HEK293 (cell line): ENCODE measurements around the gene NOA1.

Experiments used
- CTCF ChIA-PET: fragments of 350-600 bp; formaldehyde crosslinking; extraction: SDS; loops from one replicate; lab custom pipeline; 2021; ENCODE audit warnings: antibody characterized with exemption; lab: Yijun Ruan, JAX
- POLR2A ChIA-PET: fragments of 300-600 bp; formaldehyde crosslinking; extraction: SDS; loops from one replicate; lab custom pipeline; 2020; ENCODE audit warnings: antibody characterized with exemption, inconsistent platforms; lab: Yijun Ruan, JAX
- H3K27ac ChIP-seq: fragments of 200-500 bp; sonication (Bioruptor generic); 2 replicates; pipeline ENCODE4 v1.5.1; 2014; ENCODE audit warnings: low read depth, low read length, control low read depth, inconsistent platforms; ENCODE audit errors: extremely low read depth
- H3K36me3 ChIP-seq, 2 experiments: fragments of 200-500 bp in 1 of 2; sonication (Bioruptor generic) in 1 of 2; 1 replicate in 1 of 2; 2 replicates in 1 of 2; pipeline ENCODE4 v1.5.1; 2014 to 2017; ENCODE audit warnings: inconsistent platforms in 2 of 2, low read length in 2 of 2; ENCODE audit not compliant: control insufficient read depth in 2 of 2, insufficient read depth in 1 of 2
- H3K4me1 ChIP-seq: fragments of 200-500 bp; sonication (Bioruptor generic); 2 replicates; pipeline ENCODE4 v1.5.1; 2014; ENCODE audit warnings: mild to moderate bottlenecking, low read length, inconsistent platforms; ENCODE audit not compliant: control insufficient read depth, insufficient read depth
- H3K4me3 ChIP-seq: 2 replicates; pipeline ENCODE4 v1.5.1; 2011; ENCODE audit warnings: low read depth, mild to moderate bottlenecking, control low read depth, low read length, moderate library complexity
- H3K9me3 ChIP-seq: fragments of 200-500 bp; sonication (Bioruptor generic); 2 replicates; pipeline ENCODE4 v1.5.1; 2014; ENCODE audit warnings: low read depth, low read length, inconsistent platforms; ENCODE audit not compliant: control insufficient read depth, insufficient read depth
- INSM2 ChIP-seq: fragments of 450-650 bp; formaldehyde crosslinking; IDR thresholded peaks from 2 replicates; pipeline ENCODE4 v1.5.1; 2016; ENCODE audit warnings: missing biosample characterization, missing genetic modification characterization
- PATZ1 ChIP-seq: fragments of 450-650 bp; formaldehyde crosslinking; IDR thresholded peaks from 2 replicates; pipeline ENCODE4 v1.5.1; 2016; ENCODE audit warnings: missing biosample characterization, missing genetic modification characterization
- PRDM6 ChIP-seq: fragments of 450-650 bp; formaldehyde crosslinking; IDR thresholded peaks from 2 replicates; pipeline ENCODE4 v1.5.1; 2017; ENCODE audit warnings: missing biosample characterization, missing genetic modification characterization
- REPIN1 ChIP-seq: fragments of 450-650 bp; formaldehyde crosslinking; IDR thresholded peaks from 2 replicates; pipeline ENCODE4 v1.5.1; 2017; ENCODE audit warnings: missing biosample characterization, missing genetic modification characterization, low read depth
- SP3 ChIP-seq: fragments of 450-650 bp; formaldehyde crosslinking; IDR thresholded peaks from 2 replicates; pipeline ENCODE4 v1.5.1; 2016; ENCODE audit warnings: missing biosample characterization, missing genetic modification characterization
- ZBTB10 ChIP-seq: fragments of 450-650 bp; formaldehyde crosslinking; IDR thresholded peaks from 2 replicates; pipeline ENCODE4 v1.5.1; 2016; ENCODE audit warnings: missing biosample characterization, missing genetic modification characterization
- ZBTB17 ChIP-seq: fragments of 450-650 bp; formaldehyde crosslinking; IDR thresholded peaks from 2 replicates; pipeline ENCODE4 v1.5.1; 2016; ENCODE audit warnings: missing biosample characterization, missing genetic modification characterization
- ZIC2 ChIP-seq: fragments of 450-650 bp; formaldehyde crosslinking; IDR thresholded peaks from 2 replicates; pipeline ENCODE4 v1.5.1; 2016; ENCODE audit warnings: missing biosample characterization, missing genetic modification characterization
- ZNF112 ChIP-seq: fragments of 450-650 bp; formaldehyde crosslinking; IDR thresholded peaks from 2 replicates; pipeline ENCODE4 v1.5.0; 2017; ENCODE audit warnings: missing biosample characterization, missing genetic modification characterization
- ZNF146 ChIP-seq: fragments of 450-650 bp; formaldehyde crosslinking; IDR thresholded peaks from 2 replicates; pipeline ENCODE4 v1.5.1; 2016; ENCODE audit warnings: missing biosample characterization, missing genetic modification characterization
- ZNF157 ChIP-seq: fragments of 450-650 bp; formaldehyde crosslinking; IDR thresholded peaks from 2 replicates; pipeline ENCODE4 v1.5.1; 2016; ENCODE audit warnings: missing biosample characterization, missing genetic modification characterization
- ZNF335 ChIP-seq: fragments of 450-650 bp; formaldehyde crosslinking; conservative IDR thresholded peaks from 2 replicates; pipeline ENCODE4 v1.5.1; 2016; ENCODE audit warnings: missing biosample characterization, missing genetic modification characterization
- ZNF354C ChIP-seq: fragments of 450-650 bp; formaldehyde crosslinking; IDR thresholded peaks from 2 replicates; pipeline ENCODE4 v1.5.1; 2016; ENCODE audit warnings: missing biosample characterization, missing genetic modification characterization, low read depth, borderline replicate concordance
- ZNF366 ChIP-seq: fragments of 450-650 bp; formaldehyde crosslinking; conservative IDR thresholded peaks from 2 replicates; pipeline ENCODE4 v1.5.1; 2016; ENCODE audit warnings: missing biosample characterization, missing genetic modification characterization
- ZNF433 ChIP-seq: fragments of 450-650 bp; formaldehyde crosslinking; IDR thresholded peaks from 2 replicates; pipeline ENCODE4 v1.5.1; 2016; ENCODE audit warnings: missing biosample characterization, missing genetic modification characterization, low read depth
- ZNF501 ChIP-seq: fragments of 450-650 bp; formaldehyde crosslinking; IDR thresholded peaks from 2 replicates; pipeline ENCODE4 v1.5.1; 2016; ENCODE audit warnings: missing biosample characterization, missing genetic modification characterization
- ZNF513 ChIP-seq: fragments of 450-650 bp; IDR thresholded peaks from 2 replicates; pipeline ENCODE4 v1.5.1; 2018; ENCODE audit warnings: missing biosample characterization, missing genetic modification characterization
- ZNF610 ChIP-seq: fragments of 450-650 bp; formaldehyde crosslinking; IDR thresholded peaks from 2 replicates; pipeline ENCODE4 v1.5.1; 2016; ENCODE audit warnings: missing biosample characterization, missing genetic modification characterization, borderline replicate concordance
- ZNF629 ChIP-seq: fragments of 450-650 bp; formaldehyde crosslinking; IDR thresholded peaks from 2 replicates; pipeline ENCODE4 v1.5.1; 2017; ENCODE audit warnings: missing biosample characterization, missing genetic modification characterization
- ZNF660 ChIP-seq: fragments of 450-650 bp; IDR thresholded peaks from 2 replicates; pipeline ENCODE4 v1.5.1; 2018; ENCODE audit warnings: missing biosample characterization, mild to moderate bottlenecking, missing genetic modification characterization

NOA1 gene

GRCh38 chr4:56990109-56990905, 12.9 kb upstream of the NOA1 start:
- H3K27ac ChIP-seq: no peak overlapping the region
- no peak overlapping the region for H3K4me3 ChIP-seq
- POLR2A ChIA-PET: interaction anchor here (2.3 kb wide), 1 partner anchor 11 kb away, joined by 10 read pairs; the partner anchor contains the start of gene POLR2B
- H3K9me3 ChIP-seq: no peaks in the 10 kb centered on the region
- TF ChIP-seq ZNF660: 0 out of 2 replicates have a peak, but pooled peaks have one; percentile 28
- TF ChIP-seq ZNF146 (tag by site-specific recombination): no peak
- 0 out of 2 replicates have a peak, but pooled peaks have one; percentile 26 for TF ChIP-seq ZNF366 (tag by site-specific recombination)
- no peak for TF ChIP-seq INSM2 (tag by site-specific recombination)
- TF ChIP-seq SP3: no peak
- TF ChIP-seq ZNF629 (tag by site-specific recombination): 0 out of 2 replicates have a peak, but pooled peaks have one; percentile 29
- no peak; the same call in 1 of the 2 replicates for TF ChIP-seq ZNF335
- TF ChIP-seq PRDM6 (tag by site-specific recombination): 0 out of 2 replicates have a peak, but pooled peaks have one; percentile 15
- no peak for TF ChIP-seq ZNF157 (tag by site-specific recombination)
- no peaks in the 10 kb centered on the region for H3K4me1 ChIP-seq
- CTCF ChIA-PET: interaction anchor here (0.6 kb wide), 1 partner anchor 172 kb away, joined by 4 read pairs; no protein-coding TSS in a partner anchor
- peaks cover 33 to 89% of the 10 kb centered on the region in 2 experiments for H3K36me3 ChIP-seq

GRCh38 chr4:56986952-56987351, 9.5 kb upstream of the NOA1 start:
- Histone ChIP-seq H3K27ac (no peak overlapping the region), H3K9me3 (no peaks in the 10 kb centered on the region), H3K4me3 (no peak overlapping the region), H3K4me1 (no peaks in the 10 kb centered on the region; the same call in 1 of the 2 replicates), H3K36me3 (peaks cover 28 to 64% of the 10 kb centered on the region in 2 experiments)
- POLR2A ChIA-PET: interaction anchor here (1.9 kb wide), 1 partner anchor 9 kb away, joined by 15 read pairs; the partner anchor contains the start of genes NOA1 and POLR2B
- no peak for TF ChIP-seq ZNF660
- TF ChIP-seq ZNF501: no peak
- TF ChIP-seq PATZ1 (tag by site-specific recombination): no peak
- no peak for TF ChIP-seq INSM2 (tag by site-specific recombination)
- no peak for TF ChIP-seq ZNF354C (tag by site-specific recombination)
- no peak for TF ChIP-seq ZNF513 (tag by site-specific recombination)
- TF ChIP-seq ZNF433 (tag by site-specific recombination): no peak
- TF ChIP-seq REPIN1 (tag by site-specific recombination): no peak
- TF ChIP-seq ZNF610 (tag by site-specific recombination): no peak
- no peak for TF ChIP-seq ZBTB17 (tag by site-specific recombination)
- no peak for TF ChIP-seq ZIC2 (tag by site-specific recombination)
- no peak for TF ChIP-seq ZNF629 (tag by site-specific recombination)
- TF ChIP-seq ZBTB10 (tag by site-specific recombination): no peak
- TF ChIP-seq ZNF112 (tag by site-specific recombination): no peak
- CTCF ChIA-PET: no interaction called here
